Measurements from ENCODE around the gene ADAM12. TPM values are rescaled to one million over a fixed set of nuclear protein-coding genes. Genes with fewer than 3 reads are reported as not detected.

Gene ADAM12
- total and polyA plus RNA-seq, 2 donors from 2014 or later, result 0.26 to 3.3 TPM

DNA sequence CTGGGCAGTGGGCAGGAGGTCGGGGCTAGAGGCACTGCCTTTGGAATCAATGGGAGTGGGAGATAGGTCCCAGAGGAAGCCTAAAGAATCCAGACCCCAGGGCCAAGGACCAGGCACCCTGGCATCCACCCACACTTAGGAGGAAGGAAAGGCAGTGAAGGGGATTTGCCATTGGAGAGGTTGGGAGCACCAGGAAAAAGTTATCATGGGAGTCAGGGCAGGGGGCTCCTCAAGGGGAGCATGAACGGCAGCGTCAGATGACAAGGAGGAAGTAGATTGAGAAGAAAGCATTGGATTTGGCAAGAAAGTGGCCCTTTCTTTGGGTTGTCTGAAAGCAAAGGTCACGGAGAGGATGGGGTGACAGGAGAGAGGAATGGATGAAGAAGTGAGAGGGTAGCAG is 142.8 kb downstream of the ADAM12 start:
- Histone ChIP-seq H3K27ac (ENCODE audit: low read depth in 2 of 2, low read length in 2 of 2) (no peak overlapping the region), H3K36me3 (ENCODE audit: control insufficient read depth in 2 of 3, insufficient read depth in 3 of 3, low read length in 3 of 3) (no peaks in the 10 kb centered on the region), H3K4me1 (ENCODE audit: control insufficient read depth in 2 of 3, insufficient read depth in 2 of 3, low read depth in 1 of 3, low read length in 3 of 3) (no peaks in the 10 kb centered on the region), H3K4me3 (ENCODE audit: low read length in 3 of 3) (no peak overlapping the region), H3K9me3 (ENCODE audit: control insufficient read depth in 2 of 3, insufficient read depth in 1 of 3, low read length in 3 of 3) (no peaks in the 10 kb centered on the region), H3K27me3 (ENCODE audit: control insufficient read depth, insufficient read depth, low read length) (no peaks in the 10 kb centered on the region), H3K9ac (ENCODE audit: low read length in 3 of 3) (no peak overlapping the region)
- intact Hi-C loops (cut with DNase I), result no loop called here
- no peak for FAIRE-seq
- DNase-seq, result no peak
- TF ChIP-seq, protein P1, sequence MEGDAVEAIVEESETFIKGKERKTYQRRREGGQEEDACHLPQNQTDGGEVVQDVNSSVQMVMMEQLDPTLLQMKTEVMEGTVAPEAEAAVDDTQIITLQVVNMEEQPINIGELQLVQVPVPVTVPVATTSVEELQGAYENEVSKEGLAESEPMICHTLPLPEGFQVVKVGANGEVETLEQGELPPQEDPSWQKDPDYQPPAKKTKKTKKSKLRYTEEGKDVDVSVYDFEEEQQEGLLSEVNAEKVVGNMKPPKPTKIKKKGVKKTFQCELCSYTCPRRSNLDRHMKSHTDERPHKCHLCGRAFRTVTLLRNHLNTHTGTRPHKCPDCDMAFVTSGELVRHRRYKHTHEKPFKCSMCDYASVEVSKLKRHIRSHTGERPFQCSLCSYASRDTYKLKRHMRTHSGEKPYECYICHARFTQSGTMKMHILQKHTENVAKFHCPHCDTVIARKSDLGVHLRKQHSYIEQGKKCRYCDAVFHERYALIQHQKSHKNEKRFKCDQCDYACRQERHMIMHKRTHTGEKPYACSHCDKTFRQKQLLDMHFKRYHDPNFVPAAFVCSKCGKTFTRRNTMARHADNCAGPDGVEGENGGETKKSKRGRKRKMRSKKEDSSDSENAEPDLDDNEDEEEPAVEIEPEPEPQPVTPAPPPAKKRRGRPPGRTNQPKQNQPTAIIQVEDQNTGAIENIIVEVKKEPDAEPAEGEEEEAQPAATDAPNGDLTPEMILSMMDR (IDR thresholded peaks at IDR 0.05; ENCODE audit: borderline replicate concordance, extremely low read depth, insufficient read depth), result no peak

DNA sequence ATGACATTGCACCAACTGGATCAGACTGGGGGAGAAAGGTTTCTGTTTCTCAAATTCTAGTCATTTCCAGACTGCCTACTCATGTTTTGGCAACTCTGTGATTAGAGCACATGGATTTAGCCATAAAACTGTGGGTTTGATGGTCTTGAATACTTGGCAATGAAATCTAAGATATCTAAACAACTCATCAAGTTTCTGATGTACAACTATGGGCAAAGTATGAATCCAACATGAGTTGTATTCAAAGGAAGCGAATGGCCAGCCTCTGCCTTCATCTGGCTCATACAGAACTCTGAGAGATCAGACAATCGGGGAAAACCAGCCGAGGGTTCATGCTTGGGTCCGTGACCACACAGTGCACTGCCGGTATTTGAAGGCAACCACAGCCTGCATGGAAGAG is 144.3 kb downstream of the ADAM12 start:
- peaks cover 0 to 3% (median 0%) of the 10 kb centered on the region in 3 donors for H3K4me1 ChIP-seq (ENCODE audit: control insufficient read depth in 2 of 3, insufficient read depth in 2 of 3, low read depth in 1 of 3, low read length in 3 of 3)
- no peak overlapping the region for H3K4me3 ChIP-seq (ENCODE audit: low read length in 3 of 3)
- intact Hi-C loops (cut with DNase I), result no loop called here
- H3K27ac ChIP-seq (ENCODE audit: low read depth in 2 of 2, low read length in 2 of 2), result no peak overlapping the region
- DNase-seq, result no peak
- TF ChIP-seq, protein P1 (IDR thresholded peaks at IDR 0.05; ENCODE audit: borderline replicate concordance, extremely low read depth, insufficient read depth), result no peak
- no peak overlapping the region for H3K9ac ChIP-seq (ENCODE audit: low read length in 3 of 3)
- H3K27me3 ChIP-seq (ENCODE audit: control insufficient read depth, insufficient read depth, low read length), result no peaks in the 10 kb centered on the region
- FAIRE-seq, result no peak
- no peaks in the 10 kb centered on the region for H3K9me3 ChIP-seq (ENCODE audit: control insufficient read depth in 2 of 3, insufficient read depth in 1 of 3, low read length in 3 of 3)
- no peaks in the 10 kb centered on the region for H3K36me3 ChIP-seq (ENCODE audit: control insufficient read depth in 2 of 3, insufficient read depth in 3 of 3, low read length in 3 of 3)

DNA sequence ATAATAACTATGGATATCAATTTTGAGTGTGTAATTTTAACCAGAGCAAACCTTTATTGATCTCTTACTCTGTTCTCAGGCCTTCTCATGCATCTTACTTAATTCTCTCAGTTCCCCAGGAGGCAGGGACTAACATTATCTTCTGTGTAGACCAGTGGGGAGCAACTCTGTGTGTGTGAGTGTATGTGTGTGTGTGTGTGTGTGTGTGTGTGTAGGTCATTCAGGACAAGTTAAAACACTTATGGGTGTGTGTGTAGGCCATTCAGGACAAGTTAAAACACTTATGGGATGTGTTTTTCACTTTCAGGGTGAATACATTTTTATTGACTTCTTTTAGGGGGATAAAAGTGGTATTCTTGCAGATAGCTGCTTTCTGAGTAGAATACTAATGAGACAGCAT is 145.0 kb downstream of the ADAM12 start:
- Histone ChIP-seq H3K4me1 (ENCODE audit: control insufficient read depth in 2 of 3, insufficient read depth in 2 of 3, low read depth in 1 of 3, low read length in 3 of 3) (peaks cover 0 to 3% (median 0%) of the 10 kb centered on the region in 3 donors), H3K27me3 (ENCODE audit: control insufficient read depth, insufficient read depth, low read length) (no peaks in the 10 kb centered on the region), H3K4me3 (ENCODE audit: low read length in 3 of 3) (no peak overlapping the region), H3K9me3 (ENCODE audit: control insufficient read depth in 2 of 3, insufficient read depth in 1 of 3, low read length in 3 of 3) (no peaks in the 10 kb centered on the region), H3K36me3 (ENCODE audit: control insufficient read depth in 2 of 3, insufficient read depth in 3 of 3, low read length in 3 of 3) (no peaks in the 10 kb centered on the region), H3K9ac (ENCODE audit: low read length in 3 of 3) (no peak overlapping the region), H3K27ac (ENCODE audit: low read depth in 2 of 2, low read length in 2 of 2) (no peak overlapping the region)
- TF ChIP-seq, protein P1 (IDR thresholded peaks at IDR 0.05; ENCODE audit: borderline replicate concordance, extremely low read depth, insufficient read depth), result no peak
- no peak for FAIRE-seq
- intact Hi-C loops (cut with DNase I), result no loop called here
- DNase-seq, result no peak
